Adrenal gland (tissue), 12 donors: ENCODE measurements around the gene RECK. TPM values are rescaled to one million over a fixed set of nuclear protein-coding genes. Genes with fewer than 3 reads are reported as not detected.
"Not testable (repeated sequence)": the region's sequence is repeated elsewhere in the genome, so short reads cannot be mapped to it uniquely, and the experiment has no call there.

ENCODE experiments used
- DNase-seq, 7 donors: peaks; one replicate each; pipeline ENCODE4 v3.0.0-alpha.2; 2019 to 2020
- H3K27ac ChIP-seq, 5 donors: fragments of 200-600 bp; sonication (generic) in 4 of 5; 1 replicate in 3 of 5; 2 replicates in 2 of 5; pipeline versions ENCODE4 v1.5.1 to v1.8.0; 2016 to 2020; ENCODE audit warnings: mild to moderate bottlenecking in 1 of 5
- H3K27me3 ChIP-seq: fragments of 200-600 bp; 2 replicates; pipeline ENCODE4 v1.8.0; 2021
- H3K36me3 ChIP-seq, 2 donors: fragments of 200-600 bp; replicated peaks in 1 of 2; 1 replicate in 1 of 2; 2 replicates in 1 of 2; pipeline versions ENCODE4 v1.5.1 to v1.8.0; 2018 to 2022
- H3K4me1 ChIP-seq, 2 donors: fragments of 200-600 bp; replicated peaks in 1 of 2; 1 replicate in 1 of 2; 2 replicates in 1 of 2; pipeline versions ENCODE4 v1.5.1 to v1.8.0; 2018 to 2021
- H3K4me3 ChIP-seq, 4 donors: fragments of 200-600 bp; sonication (generic) in 3 of 4; one replicate each; pipeline ENCODE4 v1.5.1; 2016 to 2018
- H3K9me3 ChIP-seq, 3 donors: fragments of 200-600 bp; sonication (generic) in 1 of 3; replicated peaks in 1 of 3; 1 replicate in 2 of 3; 2 replicates in 1 of 3; pipeline versions ENCODE4 v1.5.1 to v1.8.0; 2016 to 2021
- POLR2A ChIP-seq, 2 donors: fragments of 450-650 bp; IDR thresholded peaks; one replicate each; pipeline ENCODE4 v1.6.1; 2017; ENCODE audit warnings: antibody characterized with exemption in 2 of 2, mild to moderate bottlenecking in 2 of 2, moderate library complexity in 1 of 2
- WGBS, 4 donors: extraction: QIAGEN DNeasy Blood & Tissue Kit in 2 of 4; methylation state at CpG; one replicate each; pipeline versions ENCODE4 v1.1.5 to v1.1.7; 2013 to 2017; 5-methylcytosine and 5-hydroxymethylcytosine counted together
- intact Hi-C, 2 donors: fragments of 100-400 bp; cut with DNase I; formaldehyde crosslinking; loops; one replicate each; pipeline versions ENCODE4 v1.14.1 to v1.15.0; 2022 to 2023
- polyA plus RNA-seq, 3 donors: library from polyadenylated mRNA; stranded (reverse); fragments of 200-250 nt in 2 of 3; fragments of 350-450 nt in 1 of 3; fragmentation: Illumina TruSeq in 1 of 3; extraction: RNeasy Lipid Tissue Mini Kit (QIAGEN cat#74804) in 1 of 3; gene quantifications; one replicate each; pipeline ENCODE4 v1.2.3, GENCODE V29; 2013 to 2014
- total RNA-seq, 9 donors: library from RNA; depleted of rRNA in 4 of 9; stranded (reverse); fragments of >200 nt in 4 of 9; fragments of 120-200 nt in 1 of 9; fragmentation: NEBNext Ultra II Directional in 1 of 9; extraction: Animal tissue kit (Norgen Biotek cat#: 25700) in 1 of 9; gene quantifications; one replicate each; pipeline versions ENCODE4 v1.1.0 to v1.2.4, GENCODE V29; 2013 to 2023
- TF ChIP-seq, protein P1 (sequence below), 6 experiments: fragments of 450-650 bp in 4 of 6; fragments of 200-600 bp in 2 of 6; sonication (generic) in 1 of 6; IDR thresholded peaks; 1 replicate in 5 of 6; 2 replicates in 1 of 6; pipeline versions ENCODE4 v1.5.1 to v1.8.0; 2016 to 2021; ENCODE audit warnings: antibody characterized with exemption in 6 of 6, mild to moderate bottlenecking in 2 of 6, moderate library complexity in 1 of 6
- donor health status: healthy with polysubstance abuse.
- donor health status: Bipolar disorder and iron deficiency.
- donor health status: DM: yes; HTN: yes; CAD: no.
- donor health status: DM: no; HTN: no; CAD: no.
- donor health status: DM: no; HTN: no; CAD: no.
- donor health status: DM: yes; HTN: yes; CAD: no.

The RECK gene
- total and polyA plus RNA-seq, 12 donors: 4.1 to 15.8 (median 9.6) TPM

DNA sequence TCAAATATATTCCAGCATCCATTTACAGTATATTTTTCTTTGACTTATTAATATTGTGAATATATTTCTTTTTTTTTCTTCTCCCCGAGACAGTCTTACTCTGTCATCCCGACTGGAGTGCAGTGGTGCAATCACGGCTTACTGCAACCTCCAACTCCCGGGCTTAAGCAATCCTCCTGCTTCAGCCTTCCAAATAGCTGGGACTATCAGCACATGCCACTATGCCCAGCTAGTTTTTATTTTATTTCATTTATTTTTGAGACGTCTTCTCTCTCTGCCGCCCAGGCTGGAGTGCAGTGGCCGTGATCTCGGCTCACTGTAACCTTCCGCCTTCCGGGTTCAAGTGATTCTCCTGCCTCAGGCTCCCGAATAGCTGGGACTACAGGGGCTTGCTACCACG, 92.4 kb downstream of the RECK start:
- DNase-seq: peak in 1 of 7 donors; percentile 41
- no peaks in the 10 kb centered on the region for H3K36me3 ChIP-seq
- H3K9me3 ChIP-seq: no peaks in the 10 kb centered on the region
- no peak for TF ChIP-seq POLR2A (IDR thresholded peaks at IDR 0.05)
- TF ChIP-seq, protein P1, sequence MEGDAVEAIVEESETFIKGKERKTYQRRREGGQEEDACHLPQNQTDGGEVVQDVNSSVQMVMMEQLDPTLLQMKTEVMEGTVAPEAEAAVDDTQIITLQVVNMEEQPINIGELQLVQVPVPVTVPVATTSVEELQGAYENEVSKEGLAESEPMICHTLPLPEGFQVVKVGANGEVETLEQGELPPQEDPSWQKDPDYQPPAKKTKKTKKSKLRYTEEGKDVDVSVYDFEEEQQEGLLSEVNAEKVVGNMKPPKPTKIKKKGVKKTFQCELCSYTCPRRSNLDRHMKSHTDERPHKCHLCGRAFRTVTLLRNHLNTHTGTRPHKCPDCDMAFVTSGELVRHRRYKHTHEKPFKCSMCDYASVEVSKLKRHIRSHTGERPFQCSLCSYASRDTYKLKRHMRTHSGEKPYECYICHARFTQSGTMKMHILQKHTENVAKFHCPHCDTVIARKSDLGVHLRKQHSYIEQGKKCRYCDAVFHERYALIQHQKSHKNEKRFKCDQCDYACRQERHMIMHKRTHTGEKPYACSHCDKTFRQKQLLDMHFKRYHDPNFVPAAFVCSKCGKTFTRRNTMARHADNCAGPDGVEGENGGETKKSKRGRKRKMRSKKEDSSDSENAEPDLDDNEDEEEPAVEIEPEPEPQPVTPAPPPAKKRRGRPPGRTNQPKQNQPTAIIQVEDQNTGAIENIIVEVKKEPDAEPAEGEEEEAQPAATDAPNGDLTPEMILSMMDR (IDR thresholded peaks at IDR 0.05): no peak
- H3K27ac ChIP-seq: no peak overlapping the region
- 82 to 90% (median 88%) methylated on average over 12 of the region's 12 CpGs for WGBS, 4 donors
- no peaks in the 10 kb centered on the region for H3K4me1 ChIP-seq
- intact Hi-C loops: no loop called here
- no peak overlapping the region for H3K4me3 ChIP-seq
- H3K27me3 ChIP-seq: no peaks in the 10 kb centered on the region

DNA sequence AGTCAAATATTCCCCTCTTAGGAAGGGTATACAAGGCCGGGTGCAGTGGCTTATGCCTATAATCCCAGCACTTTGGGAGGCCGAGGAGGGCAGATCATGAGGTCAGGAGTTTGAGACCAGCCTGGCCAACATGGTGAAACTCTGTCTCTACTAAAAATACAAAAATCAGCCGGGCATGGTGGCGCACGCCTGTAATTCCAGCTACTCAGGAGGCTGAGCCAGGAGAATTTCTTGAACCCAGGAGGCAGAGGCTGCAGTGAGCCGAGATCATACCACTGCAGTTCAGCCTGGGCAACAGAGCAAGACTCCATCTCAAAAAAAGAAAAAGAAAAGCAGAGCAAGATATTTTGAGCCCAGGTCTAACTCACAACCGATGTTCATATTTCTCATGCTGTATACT, 95.0 kb downstream of the RECK start:
- H3K27ac ChIP-seq, intact Hi-C loops: not testable (repeated sequence)
- 89 to 93% (median 92%) methylated on average over 5 to 7 of the region's 7 CpGs for WGBS, 4 donors

DNA sequence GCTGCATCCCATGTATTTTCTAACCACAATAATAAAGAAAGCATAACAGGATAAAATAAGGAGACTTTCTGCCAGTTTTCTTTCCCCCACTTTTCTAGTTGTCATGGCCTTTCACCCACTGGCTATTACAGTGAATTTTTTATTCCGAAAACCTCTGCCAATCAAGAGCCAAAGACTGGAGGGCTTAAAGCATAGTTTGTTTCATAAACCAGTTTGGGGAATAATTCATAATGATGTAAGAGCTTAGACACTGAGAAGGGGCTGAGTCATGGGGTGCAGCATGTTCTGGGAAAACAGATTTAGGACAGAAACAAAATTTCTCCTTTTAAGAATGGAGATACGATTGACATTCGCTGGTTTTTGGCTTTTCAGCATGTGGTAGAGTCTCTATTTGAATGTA, 95.4 kb downstream of the RECK start:
- H3K4me1 ChIP-seq: peaks cover 0 to 2% of the 10 kb centered on the region in 2 donors
- no peak for TF ChIP-seq POLR2A (IDR thresholded peaks at IDR 0.05)
- TF ChIP-seq, protein P1 (IDR thresholded peaks at IDR 0.05): no peak
- H3K4me3 ChIP-seq: no peak overlapping the region
- H3K9me3 ChIP-seq: no peaks in the 10 kb centered on the region
- intact Hi-C loops: no loop called here
- no peak overlapping the region for H3K27ac ChIP-seq
- 76 to 86% (median 80%) methylated on average over 3 of the region's 3 CpGs for WGBS, 4 donors
- no peak for DNase-seq
- no peaks in the 10 kb centered on the region for H3K36me3 ChIP-seq
- no peaks in the 10 kb centered on the region for H3K27me3 ChIP-seq

More for the DNA sequence above, 95.0 kb downstream of the RECK start:
- H3K4me1 ChIP-seq, DNase-seq, H3K4me3 ChIP-seq, H3K9me3 ChIP-seq, H3K27me3 ChIP-seq, H3K36me3 ChIP-seq: not testable (repeated sequence)

DNA sequence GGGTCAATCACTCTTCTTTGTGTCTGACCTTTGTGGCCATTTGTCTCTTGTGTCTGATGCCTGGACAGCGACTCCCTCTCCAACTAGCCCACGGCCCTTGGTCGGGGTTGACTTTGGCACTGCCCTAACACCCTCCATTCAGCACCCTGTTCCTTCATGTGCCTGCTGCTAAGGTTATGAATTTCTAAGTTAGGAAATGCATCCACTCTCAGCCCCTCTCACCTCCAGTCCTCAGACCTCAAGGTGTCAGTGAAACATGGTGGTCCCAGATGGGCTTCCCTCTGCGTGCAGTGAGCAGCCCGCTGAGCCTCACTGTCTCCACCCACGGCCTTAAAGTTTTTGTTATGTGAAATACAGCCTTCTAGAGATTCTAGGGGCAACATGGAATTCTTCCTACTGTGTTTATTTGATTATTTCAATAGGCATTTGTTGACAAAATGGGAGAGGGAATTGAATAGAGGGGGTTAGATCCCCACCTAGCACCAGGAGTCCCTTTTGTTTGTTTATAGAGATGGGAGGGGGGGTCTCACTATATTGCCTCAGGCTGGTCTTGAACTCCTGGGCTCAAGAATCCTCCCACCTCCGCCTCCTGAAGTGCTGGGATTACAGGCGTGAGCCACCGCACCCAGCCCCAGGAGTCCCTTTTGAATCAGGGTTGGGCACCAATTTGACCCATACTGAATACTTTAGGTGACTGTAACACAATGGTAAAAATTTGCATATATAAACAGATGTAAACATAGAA, 98.2 kb downstream of the RECK start:
- no peak overlapping the region for H3K27ac ChIP-seq
- no peak overlapping the region for H3K4me3 ChIP-seq
- intact Hi-C loops: no loop called here
- TF ChIP-seq POLR2A (IDR thresholded peaks at IDR 0.05): no peak
- TF ChIP-seq, protein P1 (IDR thresholded peaks at IDR 0.05): no peak
- no peaks in the 10 kb centered on the region for H3K36me3 ChIP-seq
- H3K27me3 ChIP-seq: no peaks in the 10 kb centered on the region
- no peak for DNase-seq
- peaks cover 7 to 17% of the 10 kb centered on the region in 2 donors for H3K4me1 ChIP-seq
- 87 to 91% (median 91%) methylated on average over 9 of the region's 9 CpGs for WGBS, 4 donors
- H3K9me3 ChIP-seq: no peaks in the 10 kb centered on the region
